Fibroblast of mammary gland (primary cell): ENCODE measurements around the gene LMTK3.

Experiments
- DNase-seq: peaks from one replicate; pipeline ENCODE4 v3.0.0-alpha.2; 2010; ENCODE audit warnings: low read depth
- H3K4me3 ChIP-seq: 2 replicates; pipeline ENCODE4 v1.5.1; 2011; ENCODE audit warnings: low read depth, mild to moderate bottlenecking, low read length, moderate library complexity; ENCODE audit not compliant: control insufficient read depth
- CTCF ChIP-seq: conservative IDR thresholded peaks from 2 replicates; pipeline ENCODE4 v1.5.1; 2011; ENCODE audit warnings: low read depth, low read length, inconsistent platforms; ENCODE audit not compliant: control insufficient read depth, insufficient read depth

LMTK3 gene

GRCh38 chr19:48484931-48485612 lies 26.6 kb downstream of the LMTK3 start:
- TF ChIP-seq CTCF, result no peak
- no peak for DNase-seq
- no peak overlapping the region for H3K4me3 ChIP-seq

- no peak for TF ChIP-seq CTCF
- DNase-seq, result no peak
- H3K4me3 ChIP-seq, result no peak overlapping the region
Measured at GRCh38 chr19:48484247-48484893, 27.3 kb downstream of the LMTK3 start.

- H3K4me3 ChIP-seq, result no peak overlapping the region
- no peak for DNase-seq
- no peak for TF ChIP-seq CTCF
Measured at GRCh38 chr19:48483301-48483700, 28.3 kb downstream of the LMTK3 start.

GRCh38 chr19:48481846-48482639 lies 29.6 kb downstream of the LMTK3 start:
- H3K4me3 ChIP-seq, result no peak overlapping the region
- DNase-seq, result peak; percentile 45
- TF ChIP-seq CTCF, result no peak

- DNase-seq, result peak; percentile 34
- H3K4me3 ChIP-seq, result peak overlapping the region; percentile 38
- TF ChIP-seq CTCF, result no peak
Measured at GRCh38 chr19:48480558-48481500, 30.8 kb downstream of the LMTK3 start.

GRCh38 chr19:48480183-48480557 lies 31.5 kb downstream of the LMTK3 start:
- no peak for TF ChIP-seq CTCF
- peak; percentile 28 for DNase-seq
- peak overlapping the region; percentile 38 for H3K4me3 ChIP-seq
